ENCODE data around the gene POMC.

DNA sequence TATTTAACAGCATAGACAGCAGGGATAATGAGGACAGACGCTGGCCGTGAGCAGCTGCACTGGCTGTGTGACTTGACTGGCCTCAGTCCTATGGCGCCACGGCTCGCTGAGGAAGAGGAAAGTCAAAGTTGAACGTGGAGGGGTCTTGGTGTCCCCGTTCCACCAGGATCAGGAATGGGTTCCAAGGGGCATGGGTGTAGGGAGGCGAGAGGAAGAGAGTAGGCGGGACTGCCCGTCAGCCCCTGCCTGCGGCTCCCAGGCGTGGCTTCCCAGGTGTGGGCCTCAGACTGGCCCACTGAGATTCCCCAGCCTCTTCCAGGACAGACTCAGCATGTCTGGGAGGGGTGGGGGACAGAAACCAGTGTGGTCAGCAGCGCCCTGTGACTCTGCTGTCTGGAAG lies 51.4 kb downstream of the POMC start:
- TF ChIP-seq, protein P1, sequence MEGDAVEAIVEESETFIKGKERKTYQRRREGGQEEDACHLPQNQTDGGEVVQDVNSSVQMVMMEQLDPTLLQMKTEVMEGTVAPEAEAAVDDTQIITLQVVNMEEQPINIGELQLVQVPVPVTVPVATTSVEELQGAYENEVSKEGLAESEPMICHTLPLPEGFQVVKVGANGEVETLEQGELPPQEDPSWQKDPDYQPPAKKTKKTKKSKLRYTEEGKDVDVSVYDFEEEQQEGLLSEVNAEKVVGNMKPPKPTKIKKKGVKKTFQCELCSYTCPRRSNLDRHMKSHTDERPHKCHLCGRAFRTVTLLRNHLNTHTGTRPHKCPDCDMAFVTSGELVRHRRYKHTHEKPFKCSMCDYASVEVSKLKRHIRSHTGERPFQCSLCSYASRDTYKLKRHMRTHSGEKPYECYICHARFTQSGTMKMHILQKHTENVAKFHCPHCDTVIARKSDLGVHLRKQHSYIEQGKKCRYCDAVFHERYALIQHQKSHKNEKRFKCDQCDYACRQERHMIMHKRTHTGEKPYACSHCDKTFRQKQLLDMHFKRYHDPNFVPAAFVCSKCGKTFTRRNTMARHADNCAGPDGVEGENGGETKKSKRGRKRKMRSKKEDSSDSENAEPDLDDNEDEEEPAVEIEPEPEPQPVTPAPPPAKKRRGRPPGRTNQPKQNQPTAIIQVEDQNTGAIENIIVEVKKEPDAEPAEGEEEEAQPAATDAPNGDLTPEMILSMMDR (IDR thresholded peaks at IDR 0.05) = no peak
- TF ChIP-seq POLR2A (IDR thresholded peaks at IDR 0.05) = no peak
- no peak for TF ChIP-seq POLR2AphosphoS5 (IDR thresholded peaks at IDR 0.05)
